Thyroid gland (tissue), 4 donors: ENCODE data around the gene PLA2G2D.

ENCODE experiments used
- POLR2A ChIP-seq, 2 donors: fragments of 450-650 bp; IDR thresholded peaks; one replicate each; pipeline ENCODE4 v1.6.1; 2017; ENCODE audit warnings: antibody characterized with exemption in 2 of 2, mild to moderate bottlenecking in 2 of 2, moderate library complexity in 1 of 2
- TF ChIP-seq, protein P1 (sequence below), 6 experiments: fragments of 200-600 bp in 3 of 6; fragments of 450-650 bp in 3 of 6; sonication (generic) in 3 of 6; IDR thresholded peaks; one replicate each; pipeline ENCODE4 v1.5.1; 2016 to 2019; ENCODE audit warnings: antibody characterized with exemption in 6 of 6, mild to moderate bottlenecking in 2 of 6, inconsistent platforms in 1 of 6, moderate library complexity in 1 of 6

GRCh38 chr1:20125100-20125499, 5.8 kb upstream of the PLA2G2D start:
- TF ChIP-seq, protein P1, sequence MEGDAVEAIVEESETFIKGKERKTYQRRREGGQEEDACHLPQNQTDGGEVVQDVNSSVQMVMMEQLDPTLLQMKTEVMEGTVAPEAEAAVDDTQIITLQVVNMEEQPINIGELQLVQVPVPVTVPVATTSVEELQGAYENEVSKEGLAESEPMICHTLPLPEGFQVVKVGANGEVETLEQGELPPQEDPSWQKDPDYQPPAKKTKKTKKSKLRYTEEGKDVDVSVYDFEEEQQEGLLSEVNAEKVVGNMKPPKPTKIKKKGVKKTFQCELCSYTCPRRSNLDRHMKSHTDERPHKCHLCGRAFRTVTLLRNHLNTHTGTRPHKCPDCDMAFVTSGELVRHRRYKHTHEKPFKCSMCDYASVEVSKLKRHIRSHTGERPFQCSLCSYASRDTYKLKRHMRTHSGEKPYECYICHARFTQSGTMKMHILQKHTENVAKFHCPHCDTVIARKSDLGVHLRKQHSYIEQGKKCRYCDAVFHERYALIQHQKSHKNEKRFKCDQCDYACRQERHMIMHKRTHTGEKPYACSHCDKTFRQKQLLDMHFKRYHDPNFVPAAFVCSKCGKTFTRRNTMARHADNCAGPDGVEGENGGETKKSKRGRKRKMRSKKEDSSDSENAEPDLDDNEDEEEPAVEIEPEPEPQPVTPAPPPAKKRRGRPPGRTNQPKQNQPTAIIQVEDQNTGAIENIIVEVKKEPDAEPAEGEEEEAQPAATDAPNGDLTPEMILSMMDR (IDR thresholded peaks at IDR 0.05), result no peak
- no peak for TF ChIP-seq POLR2A (IDR thresholded peaks at IDR 0.05)
